CD4-positive, alpha-beta T cell treated with Interferon alpha-2 for 1 hour (primary cell): ENCODE results near the gene CCHCR1.
"Not testable (repeated sequence)": the region's sequence is repeated elsewhere in the genome, so short reads cannot be mapped to it uniquely, and the experiment has no call there.

Source experiments
- DNase-seq, 2 donors: peaks; one replicate each; pipeline ENCODE4 v3.0.0-alpha.2; 2020 to 2022

Gene CCHCR1, protein sequence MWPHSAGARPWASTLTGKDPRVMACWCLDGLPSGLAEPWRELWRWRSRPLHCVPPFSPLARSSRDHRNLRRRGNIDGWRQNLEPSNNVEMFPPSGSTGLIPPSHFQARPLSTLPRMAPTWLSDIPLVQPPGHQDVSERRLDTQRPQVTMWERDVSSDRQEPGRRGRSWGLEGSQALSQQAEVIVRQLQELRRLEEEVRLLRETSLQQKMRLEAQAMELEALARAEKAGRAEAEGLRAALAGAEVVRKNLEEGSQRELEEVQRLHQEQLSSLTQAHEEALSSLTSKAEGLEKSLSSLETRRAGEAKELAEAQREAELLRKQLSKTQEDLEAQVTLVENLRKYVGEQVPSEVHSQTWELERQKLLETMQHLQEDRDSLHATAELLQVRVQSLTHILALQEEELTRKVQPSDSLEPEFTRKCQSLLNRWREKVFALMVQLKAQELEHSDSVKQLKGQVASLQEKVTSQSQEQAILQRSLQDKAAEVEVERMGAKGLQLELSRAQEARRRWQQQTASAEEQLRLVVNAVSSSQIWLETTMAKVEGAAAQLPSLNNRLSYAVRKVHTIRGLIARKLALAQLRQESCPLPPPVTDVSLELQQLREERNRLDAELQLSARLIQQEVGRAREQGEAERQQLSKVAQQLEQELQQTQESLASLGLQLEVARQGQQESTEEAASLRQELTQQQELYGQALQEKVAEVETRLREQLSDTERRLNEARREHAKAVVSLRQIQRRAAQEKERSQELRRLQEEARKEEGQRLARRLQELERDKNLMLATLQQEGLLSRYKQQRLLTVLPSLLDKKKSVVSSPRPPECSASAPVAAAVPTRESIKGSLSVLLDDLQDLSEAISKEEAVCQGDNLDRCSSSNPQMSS

DNA sequence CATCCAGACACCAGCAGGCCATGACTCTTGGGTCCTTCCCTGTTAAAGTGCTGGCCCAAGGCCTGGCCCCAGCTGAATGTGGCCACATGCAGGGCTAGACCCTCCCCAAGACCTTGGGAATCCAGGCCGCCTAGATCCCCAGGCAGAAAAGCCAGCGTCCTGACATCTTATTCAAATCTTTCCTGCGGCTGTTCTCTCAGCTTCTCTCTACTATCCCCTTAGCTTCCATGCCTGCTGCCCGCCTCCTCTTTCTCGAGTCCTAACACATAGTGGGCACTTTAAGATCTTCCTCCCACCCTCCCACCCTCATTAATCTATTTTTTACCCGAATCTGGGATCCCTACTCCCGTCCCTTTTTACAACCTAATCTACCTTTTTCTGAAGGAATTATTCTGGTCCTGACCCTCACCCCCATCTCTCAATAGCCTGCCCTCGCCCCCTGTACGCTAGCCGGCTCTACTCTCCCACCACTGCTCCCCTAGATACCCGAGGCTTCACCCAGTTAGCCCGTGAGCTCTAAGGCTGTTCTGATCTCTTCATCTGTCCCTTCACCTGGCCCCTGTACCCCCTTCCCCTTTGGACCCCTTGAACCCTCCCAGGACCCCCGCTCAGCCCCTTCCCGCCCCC lies at the start of gene CCHCR1:
Gene CCHCR1, minus strand, starts transcription at position 290 of the 627 bp plus-strand sequence. Its CDS starts 202 bp downstream, at position 88.
- DNase-seq: no peak

DNA sequence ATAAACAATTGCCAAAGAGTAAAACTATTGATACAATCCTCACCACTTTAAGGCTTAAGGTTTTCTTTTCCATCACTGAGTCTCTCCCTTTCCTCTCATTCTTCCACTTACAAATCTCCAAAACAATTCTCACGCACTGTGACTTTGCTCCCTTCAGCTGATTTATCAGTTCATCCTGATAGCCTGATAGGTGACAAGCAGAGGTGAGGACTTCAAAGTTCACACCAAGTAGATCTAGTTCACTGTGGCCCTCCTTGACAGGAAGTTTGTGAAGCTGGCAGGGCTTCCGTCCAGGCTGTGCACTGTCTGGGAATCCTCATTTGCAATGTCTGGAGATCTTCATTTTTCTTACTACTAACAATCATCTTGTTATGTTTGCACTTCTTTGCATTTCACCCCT lies 48.0 kb upstream of the CCHCR1 start:
- no peak for DNase-seq

DNA sequence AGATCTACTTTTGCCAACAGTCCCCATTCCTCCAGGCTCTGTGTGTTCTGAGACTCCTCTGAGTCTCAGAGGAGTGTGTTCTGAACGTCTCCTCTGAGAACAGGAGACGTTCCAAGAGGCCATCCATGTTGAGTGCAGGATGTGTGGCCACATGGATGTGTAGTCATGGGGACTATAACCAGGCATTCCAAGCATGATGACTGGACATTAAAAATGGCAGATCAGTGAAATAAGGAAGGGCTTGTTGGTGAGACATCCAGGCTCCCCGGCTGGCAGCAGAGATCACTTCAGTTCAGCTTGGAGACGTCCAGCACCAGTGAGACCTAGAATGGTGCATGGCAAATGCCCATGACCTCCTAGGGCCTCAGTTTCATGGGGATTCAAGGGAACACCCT lies 47.1 kb upstream of the CCHCR1 start:
- no peak for DNase-seq

DNA sequence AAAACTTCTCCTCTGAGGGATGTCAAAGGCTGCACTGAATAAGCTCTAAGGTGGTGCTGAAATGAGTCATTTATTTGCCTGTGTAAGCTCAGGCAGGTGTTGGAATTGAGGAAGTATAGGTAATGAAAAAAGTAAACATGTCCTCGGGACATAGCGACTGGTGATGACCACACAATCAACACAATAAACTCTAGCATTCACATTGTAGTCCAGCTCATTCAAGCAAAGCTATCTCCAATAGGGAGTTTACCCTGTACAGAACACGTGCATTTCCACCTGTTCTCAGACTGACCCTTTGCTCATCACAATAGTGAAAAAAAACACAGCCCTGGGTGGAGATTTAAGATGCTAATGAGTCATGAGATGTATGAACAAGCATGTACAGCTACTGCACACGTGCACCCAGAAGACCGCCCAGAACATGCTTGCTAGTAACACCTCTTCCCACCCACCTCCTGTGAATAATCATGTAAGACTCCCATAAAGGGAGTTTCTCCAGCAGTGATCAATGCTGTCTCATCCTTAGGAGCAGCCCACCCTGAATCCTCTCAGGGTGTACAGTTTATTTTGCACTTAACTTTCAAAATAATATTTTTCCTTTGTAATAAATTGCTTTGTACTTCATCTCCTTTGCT lies 45.9 kb upstream of the CCHCR1 start:
- DNase-seq: peak; percentile 71 to 75

DNA sequence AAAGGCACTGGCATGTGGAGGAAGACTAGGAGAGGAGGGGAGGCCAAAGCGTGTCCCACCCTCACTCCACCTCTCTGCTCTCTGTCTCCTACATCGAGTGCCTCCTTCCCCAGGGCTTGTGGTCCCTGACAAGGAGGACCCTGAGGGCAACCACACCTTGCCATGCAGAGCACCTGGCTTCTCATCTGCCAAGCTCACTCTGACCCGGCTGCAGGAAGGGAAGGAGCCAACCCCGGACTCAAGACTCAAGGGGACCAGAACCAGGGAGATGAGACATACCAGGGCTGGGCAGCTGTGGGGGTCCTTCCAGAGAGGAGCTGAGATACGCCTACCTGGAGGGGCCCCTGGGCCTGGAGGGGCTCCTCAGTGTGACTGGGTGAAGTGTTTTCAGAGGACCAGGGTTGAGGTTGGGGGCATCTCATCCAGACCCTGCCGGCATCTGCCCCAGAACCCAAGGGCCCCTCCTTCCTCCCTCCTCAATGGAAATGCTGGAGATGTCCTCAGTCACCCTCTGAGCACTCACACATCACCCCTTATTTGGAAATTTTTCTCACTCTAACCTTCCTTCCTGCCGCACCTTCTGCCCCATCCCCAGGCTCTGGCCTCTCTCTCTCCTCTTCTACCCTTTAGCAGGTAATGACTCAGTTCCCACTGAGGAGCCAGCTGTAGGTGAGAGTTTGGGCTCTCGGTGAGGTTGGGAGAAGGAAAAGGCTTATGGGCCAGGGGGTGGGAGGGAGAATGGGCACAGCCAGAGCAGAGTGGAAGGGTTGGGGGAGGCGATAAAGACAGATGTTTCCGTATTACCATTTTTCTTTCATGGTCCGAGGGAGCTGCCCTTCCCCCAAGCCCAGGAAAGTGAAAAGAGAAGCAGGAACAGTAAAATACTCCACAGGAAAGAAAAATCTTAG lies 44.9 kb upstream of the CCHCR1 start:
- no peak for DNase-seq

DNA sequence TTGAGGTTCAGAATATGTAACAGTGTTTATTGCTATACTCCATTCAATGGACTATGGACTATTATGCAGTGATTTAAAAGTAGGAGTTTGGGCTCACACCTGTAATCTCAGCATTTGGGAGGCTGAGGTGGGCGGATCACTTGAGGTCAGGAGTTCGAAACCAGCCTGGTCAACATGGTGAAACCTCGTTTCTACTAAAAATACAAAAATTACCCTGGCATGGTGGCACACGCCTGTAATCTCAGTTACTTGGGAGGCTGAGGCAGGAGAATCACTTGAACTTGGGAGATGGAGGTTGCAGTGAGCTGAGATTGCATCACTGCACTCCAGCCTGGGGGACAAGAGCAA lies 41.5 kb upstream of the CCHCR1 start:
- DNase-seq: not testable (repeated sequence)

DNA sequence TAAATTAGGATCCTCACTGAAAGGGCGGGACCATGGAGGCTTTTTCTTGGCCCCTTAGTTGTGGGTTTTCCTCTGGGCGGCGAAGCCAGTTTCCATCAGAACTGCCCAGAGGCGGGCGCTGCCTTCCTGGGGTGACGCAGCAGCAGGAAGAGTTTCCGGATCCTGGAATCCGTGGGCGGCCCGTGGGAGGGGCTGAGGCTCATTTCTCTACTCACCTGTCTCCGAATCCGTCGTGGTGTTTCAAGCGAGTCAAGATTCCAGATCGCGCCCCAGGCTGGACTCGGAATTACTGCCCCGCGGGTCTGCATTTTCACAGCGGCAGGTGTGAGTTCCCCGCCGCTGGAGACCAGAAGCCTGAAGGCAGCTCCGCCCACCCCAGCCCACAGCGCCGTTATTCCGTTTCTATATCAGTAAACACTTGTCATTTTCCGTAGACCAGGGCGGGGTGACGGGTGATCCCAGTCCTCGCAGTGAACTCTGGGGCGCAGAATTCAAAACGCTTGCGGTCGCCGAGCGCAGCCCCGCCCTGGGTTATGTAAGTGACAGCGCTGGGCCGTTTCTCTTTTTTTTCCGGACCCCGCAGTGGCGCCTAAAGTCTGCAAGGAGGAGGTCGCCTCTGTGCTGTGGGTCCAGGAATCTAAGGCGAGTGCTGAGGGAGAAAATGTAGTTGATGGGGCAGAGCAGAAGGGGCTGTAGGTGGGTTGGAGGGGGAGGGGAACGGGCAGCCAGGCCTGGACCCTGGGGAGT lies 40.1 kb upstream of the CCHCR1 start:
- peak; percentile 97 to 98 for DNase-seq

DNA sequence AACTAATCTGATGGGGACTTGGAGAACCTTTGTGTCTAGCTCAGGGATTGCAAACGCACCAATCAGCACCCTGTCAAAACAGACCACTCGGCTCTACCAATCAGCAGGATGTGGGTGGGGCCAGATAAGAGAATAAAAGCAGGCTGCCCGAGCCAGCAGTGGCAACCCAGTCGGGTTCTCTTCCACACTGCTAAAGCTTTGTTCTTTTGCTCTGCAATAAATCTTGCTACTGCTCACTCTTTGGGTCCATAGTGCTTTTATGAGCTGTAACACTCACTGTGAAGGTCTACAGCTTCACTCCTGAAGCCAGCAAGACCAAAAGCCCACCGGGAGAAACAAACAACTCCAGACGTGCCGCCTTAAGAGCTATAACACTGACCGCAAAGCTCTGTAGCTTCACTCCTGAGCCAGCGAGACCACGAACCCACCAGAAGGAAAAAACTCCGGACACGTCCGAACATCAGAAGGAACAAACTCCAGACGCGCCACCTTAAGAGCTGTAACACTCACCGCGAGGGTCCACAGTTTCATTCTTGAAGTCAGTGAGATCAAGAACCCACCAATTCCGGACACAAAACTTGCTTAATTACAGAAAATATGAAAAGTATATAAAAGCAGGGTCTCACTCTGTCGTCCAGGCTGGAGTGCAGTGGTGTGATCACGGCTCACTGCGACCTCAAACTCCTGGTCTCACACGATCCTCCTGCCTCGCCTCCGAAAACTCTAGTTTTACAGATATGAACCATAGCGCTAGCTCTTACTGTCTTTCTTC lies 38.8 kb upstream of the CCHCR1 start:
- peak in 1 of 2 donors; percentile 42 for DNase-seq

DNA sequence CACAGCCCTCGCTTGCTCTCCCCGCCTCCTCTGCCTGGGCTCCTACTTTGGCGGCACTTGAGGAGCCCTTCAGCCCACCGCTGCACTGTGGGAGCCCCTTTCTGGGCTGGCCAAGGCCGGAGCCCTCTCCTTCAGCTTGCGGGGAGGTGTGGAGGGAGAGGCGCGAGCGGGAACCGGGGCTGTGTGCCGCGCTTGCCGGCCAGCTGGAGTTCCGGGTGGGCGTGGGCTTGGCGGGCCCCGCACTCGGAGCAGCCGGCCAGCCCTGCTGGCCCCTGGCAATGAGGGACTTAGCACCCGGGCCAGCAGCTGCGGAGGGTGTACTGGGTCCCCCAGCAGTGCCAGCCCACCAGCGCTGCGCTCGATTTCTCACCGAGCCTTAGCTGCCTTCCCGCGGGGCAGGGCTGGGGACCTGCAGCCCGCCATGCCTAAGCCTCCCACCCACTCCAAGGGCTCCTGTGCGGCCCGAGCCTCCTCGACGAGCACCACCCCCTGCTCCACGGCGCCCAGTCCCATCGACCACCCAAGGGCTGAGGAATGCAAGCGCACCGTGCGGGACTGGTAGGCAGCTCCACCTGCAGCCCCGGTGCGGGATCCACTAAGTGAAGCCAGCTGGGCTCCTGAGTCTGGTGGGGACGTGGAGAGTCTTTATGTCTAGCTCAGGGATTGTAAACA lies 37.8 kb upstream of the CCHCR1 start:
- DNase-seq: not testable (repeated sequence)

DNA sequence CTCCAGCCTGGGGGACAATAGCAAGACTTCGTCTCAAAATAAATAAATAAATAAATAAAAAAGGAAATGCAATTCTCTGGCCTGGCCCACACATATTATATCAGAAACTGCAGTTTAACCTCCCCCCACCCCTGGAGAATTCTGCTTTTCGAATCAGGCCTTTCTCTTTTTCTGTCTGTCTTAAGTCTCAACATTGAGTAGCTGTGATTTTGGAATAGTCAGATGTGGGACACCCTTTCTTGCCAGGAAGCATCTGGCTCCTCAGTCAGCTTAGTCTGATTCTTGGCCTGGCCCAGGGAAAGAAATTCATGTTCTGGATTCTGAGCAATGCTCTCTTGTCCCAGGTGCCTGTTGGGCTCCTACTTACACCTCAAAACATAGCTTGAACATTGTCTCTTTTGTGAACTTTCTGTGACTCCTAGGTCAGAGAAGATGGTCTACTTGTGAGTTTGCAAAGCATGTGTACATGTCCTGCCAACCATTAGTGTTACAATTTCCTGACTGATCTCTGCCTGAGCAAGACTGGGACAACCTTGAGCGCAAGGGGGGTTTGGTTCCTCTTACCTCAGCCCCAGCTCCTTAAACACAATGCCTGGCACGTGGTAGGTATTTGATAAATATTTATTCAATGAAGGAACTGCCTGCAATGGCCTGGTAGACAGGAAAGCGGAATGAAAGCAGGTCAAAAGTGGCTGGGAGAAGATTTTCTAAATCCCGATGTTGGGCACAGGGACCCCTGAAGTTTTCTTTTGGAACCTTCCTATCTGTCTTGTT lies 36.6 kb upstream of the CCHCR1 start:
- DNase-seq: no peak

DNA sequence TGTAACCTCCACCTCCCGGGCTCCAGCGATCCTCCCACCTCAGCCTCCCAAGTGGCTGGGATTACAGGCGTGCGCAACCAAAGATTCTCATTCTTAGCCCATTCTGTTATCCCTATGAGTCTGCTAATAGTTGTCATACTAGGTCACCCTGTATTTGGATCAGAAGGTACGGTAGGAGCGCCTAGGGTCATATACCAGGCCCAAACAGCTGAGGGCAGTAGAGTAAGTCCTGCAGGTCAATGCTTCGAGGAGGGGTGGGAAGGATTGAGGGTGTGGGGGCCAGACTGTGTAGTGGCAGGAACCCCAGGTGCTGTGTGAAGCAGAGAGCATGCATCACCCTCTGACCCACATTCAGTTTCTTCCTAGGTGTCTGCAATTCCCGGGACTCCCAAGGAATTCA lies 35.6 kb upstream of the CCHCR1 start:
- no peak for DNase-seq

DNA sequence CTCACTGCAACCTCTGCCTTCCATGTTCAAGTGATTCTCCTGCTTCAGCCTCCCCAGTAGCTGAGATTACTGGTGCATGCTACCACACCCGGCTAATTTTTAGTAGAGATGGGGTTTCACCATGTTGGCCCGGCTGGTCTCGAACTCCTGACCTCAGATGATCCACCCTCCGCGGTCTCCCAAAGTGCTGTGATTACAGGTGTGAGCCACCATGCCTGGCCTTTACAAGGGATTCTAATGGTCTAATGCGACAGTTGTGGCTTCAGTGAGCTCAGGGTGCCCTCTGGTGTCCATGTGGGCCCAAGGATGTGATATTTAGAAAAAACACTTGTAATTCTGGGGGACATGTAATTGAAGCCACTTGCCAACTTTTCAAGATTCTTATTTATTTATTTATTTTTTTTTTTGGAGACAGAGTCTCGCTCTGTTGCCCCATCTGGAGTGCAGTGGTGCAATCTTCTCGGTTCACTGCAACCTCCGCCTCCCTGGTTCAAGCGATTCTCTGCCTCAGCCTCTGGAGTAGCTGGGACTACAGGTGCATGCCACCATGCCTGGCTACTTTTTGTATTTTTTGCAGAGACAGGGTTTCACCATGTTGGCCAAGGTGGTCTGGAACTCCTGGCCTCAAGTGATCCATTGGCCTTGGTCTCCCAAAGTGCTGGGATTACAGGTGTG lies 35.0 kb upstream of the CCHCR1 start:
- peak; percentile 64 to 77 for DNase-seq

DNA sequence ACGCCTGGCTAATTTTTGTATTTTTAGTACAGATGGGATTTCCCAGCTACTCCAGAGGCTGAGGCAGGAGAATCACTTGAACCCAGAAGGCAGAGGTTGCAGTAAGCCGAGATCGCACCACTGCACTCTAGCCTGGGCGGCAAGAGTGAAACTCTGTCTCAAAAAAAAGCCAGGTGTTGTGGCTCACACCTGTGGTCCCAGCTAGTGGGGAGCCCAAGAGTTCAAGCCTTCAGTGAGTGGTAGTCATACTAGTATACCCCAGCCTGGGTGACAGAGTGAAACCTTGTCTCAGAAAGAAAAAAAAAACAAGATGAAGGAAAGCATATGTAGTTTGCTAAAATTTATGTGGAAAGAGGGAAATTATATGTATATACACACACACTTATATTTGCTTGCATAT lies 32.9 kb upstream of the CCHCR1 start:
- no peak for DNase-seq

DNA sequence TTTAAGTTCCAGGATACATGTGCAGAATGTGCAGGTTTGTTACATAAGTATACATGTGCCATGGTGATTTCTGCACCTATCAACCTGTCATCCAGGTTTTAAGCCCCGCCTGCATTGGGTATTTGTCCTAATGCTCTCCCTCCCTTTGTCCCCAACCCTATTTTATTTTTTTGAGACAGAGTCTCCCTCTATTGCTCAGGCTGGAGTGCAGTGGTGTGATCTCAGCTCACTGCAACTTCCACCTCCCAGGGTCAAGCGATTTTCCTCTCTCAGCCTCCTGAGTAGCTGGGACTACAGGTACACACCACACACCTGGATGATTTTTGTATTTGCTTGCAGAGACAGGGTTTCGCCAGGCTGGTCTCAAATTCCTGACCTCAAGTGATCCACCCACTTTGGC lies 31.6 kb upstream of the CCHCR1 start:
- DNase-seq: not testable (repeated sequence)

DNA sequence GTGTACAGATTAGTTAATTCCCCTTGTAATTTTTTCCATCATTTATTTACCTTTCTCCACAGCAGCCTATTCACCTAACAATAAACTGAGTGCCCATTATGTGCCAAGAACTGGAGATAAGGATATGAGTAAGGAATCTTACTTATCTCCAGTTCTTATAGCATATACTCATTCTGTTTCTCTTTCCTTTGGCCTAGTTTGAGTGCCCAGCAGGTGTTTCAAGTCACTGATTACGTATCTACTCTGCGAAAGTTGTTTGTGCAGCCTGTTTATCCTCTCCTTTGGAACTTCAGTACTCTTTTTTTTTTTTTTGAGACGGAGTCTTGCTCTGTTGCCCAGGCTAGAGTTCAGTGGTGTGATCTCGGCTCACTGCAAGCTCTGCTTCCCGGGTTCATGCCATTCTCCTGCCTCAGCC lies 30.2 kb upstream of the CCHCR1 start:
- no peak for DNase-seq

DNA sequence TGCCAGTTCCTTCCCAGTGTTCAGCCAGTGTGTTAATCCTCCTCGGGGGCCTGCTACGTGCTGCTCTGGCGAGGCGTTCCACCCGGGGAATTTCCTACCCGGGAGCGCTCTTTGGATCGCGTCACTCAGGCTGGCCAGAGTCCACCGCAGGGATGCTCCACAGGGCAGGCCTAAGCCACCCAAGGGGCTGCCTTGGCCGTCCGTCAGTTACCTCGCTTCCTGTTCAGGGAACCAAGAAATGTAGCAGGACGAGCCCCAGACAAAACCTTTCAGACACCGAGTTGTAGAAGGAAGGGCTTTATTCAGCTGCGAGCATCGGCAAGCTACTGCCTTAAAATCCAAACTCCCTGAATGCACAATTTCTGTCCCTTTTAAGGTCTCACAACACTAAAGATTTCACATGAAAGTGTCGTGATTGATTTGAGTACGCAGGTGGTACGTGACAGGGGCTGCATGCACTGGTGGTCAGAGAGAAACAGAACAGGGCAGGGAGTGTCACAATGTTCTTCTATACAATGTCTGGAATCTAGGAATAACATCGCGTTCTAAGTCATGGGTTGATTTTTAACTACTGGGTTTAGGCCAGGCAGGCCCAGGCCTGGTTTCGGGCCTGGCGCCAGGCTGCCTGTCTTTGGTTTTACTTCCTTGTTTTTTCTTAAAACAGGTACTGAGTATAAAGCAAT lies 28.6 kb upstream of the CCHCR1 start:
- no peak for DNase-seq

DNA sequence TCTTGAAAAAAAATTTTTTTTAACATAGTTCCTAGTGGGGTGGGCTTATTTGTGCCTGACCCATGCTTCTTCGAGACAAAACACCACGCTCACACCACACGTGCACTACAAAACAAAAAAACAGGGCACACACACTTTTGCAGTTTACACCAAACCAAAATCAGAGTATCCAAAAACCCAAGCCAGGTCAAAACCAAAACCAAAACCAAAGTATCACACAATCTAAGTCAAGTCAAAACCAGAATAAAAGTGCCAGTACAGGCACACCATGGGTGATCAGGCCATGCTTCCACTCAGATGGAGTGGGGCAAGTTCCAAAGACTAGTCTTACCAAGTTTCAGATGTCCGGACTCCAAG lies 28.1 kb upstream of the CCHCR1 start:
- DNase-seq: not testable (repeated sequence)

DNA sequence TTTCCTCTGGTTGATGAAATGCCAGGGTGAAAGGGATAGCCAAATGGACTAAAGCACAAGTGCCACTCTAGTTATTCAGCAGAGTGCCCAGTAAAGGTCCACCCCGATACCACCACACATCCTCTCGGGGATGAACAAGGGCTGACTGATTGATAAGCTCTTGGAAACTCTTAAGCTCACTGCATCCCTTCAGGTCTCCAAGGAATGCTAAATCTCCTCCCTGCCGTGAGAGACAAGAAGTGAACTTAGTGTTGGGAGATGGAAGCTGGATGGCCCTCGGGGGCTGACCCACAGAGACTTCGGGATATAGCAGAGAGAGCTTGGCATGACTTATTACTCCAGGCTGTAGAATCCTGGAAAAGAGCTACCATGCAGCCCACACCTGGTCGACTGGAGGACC lies 26.3 kb upstream of the CCHCR1 start:
- DNase-seq: not testable (repeated sequence)
